Measurements from ENCODE around the gene ABCA4. TPM values are rescaled to one million over a fixed set of nuclear protein-coding genes. Genes with fewer than 3 reads are reported as not detected.

The ABCA4 gene
- total RNA-seq, 2 donors from 2014 or later = under 0.01 TPM

- H3K4me3 ChIP-seq = no peak overlapping the region
- no peak overlapping the region for H3K27ac ChIP-seq
- no peaks in the 10 kb centered on the region for H3K27me3 ChIP-seq
- DNase-seq (no peak), ATAC-seq (no peak)
- peaks cover 7% of the 10 kb centered on the region for H3K4me1 ChIP-seq
- 53 to 65% methylated on average over 3 of the region's 3 CpGs for WGBS, 2 donors
- intact Hi-C loops (cut with DNase I) = loop anchor here (5.0 kb wide), 1 partner anchor 274 kb away; no protein-coding TSS in a partner anchor
- no peaks in the 10 kb centered on the region for H3K36me3 ChIP-seq (replicated peaks in 1 of 2; ENCODE audit: insufficient read depth in 1 of 2, low read depth in 2 of 2)
- no peak for TF ChIP-seq POLR2A (IDR thresholded peaks at IDR 0.05)
- no peak for TF ChIP-seq CTCF (IDR thresholded peaks at IDR 0.05)
- no peaks in the 10 kb centered on the region for H3K9me3 ChIP-seq
Observed at GRCh38 chr1:94058766-94059165, 62.2 kb downstream of the ABCA4 start.

GRCh38 chr1:94056996-94057395, 64.0 kb downstream of the ABCA4 start:
- no peaks in the 10 kb centered on the region for H3K27me3 ChIP-seq
- intact Hi-C loops (cut with DNase I) = loop anchor here (5.0 kb wide), 1 partner anchor 275 kb away; no protein-coding TSS in a partner anchor
- H3K27ac ChIP-seq = no peak overlapping the region
- H3K9me3 ChIP-seq = no peaks in the 10 kb centered on the region
- no peaks in the 10 kb centered on the region for H3K36me3 ChIP-seq (replicated peaks in 1 of 2; ENCODE audit: insufficient read depth in 1 of 2, low read depth in 2 of 2)
- H3K4me1 ChIP-seq = peaks cover 7% of the 10 kb centered on the region
- WGBS, 2 donors = 31 to 39% methylated on average over 2 of the region's 2 CpGs
- no peak for ATAC-seq
- no peak for TF ChIP-seq CTCF (IDR thresholded peaks at IDR 0.05)
- no peak for TF ChIP-seq POLR2A (IDR thresholded peaks at IDR 0.05)
- no peak for DNase-seq
- H3K4me3 ChIP-seq = no peak overlapping the region

GRCh38 chr1:94056171-94056570, 64.8 kb downstream of the ABCA4 start:
- Histone ChIP-seq H3K4me3 (no peak overlapping the region), H3K9me3 (no peaks in the 10 kb centered on the region), H3K4me1 (no peaks in the 10 kb centered on the region), H3K36me3 (replicated peaks in 1 of 2; ENCODE audit: insufficient read depth in 1 of 2, low read depth in 2 of 2) (no peaks in the 10 kb centered on the region), H3K27me3 (no peaks in the 10 kb centered on the region), H3K27ac (no peak overlapping the region)
- no peak for TF ChIP-seq POLR2A (IDR thresholded peaks at IDR 0.05)
- no peak for TF ChIP-seq CTCF (IDR thresholded peaks at IDR 0.05)
- WGBS, 2 donors = 77 to 82% methylated on average over 6 of the region's 6 CpGs
- intact Hi-C loops (cut with DNase I) = loop anchor here (5.0 kb wide), 1 partner anchor 276 kb away; no protein-coding TSS in a partner anchor
- DNase-seq (no peak), ATAC-seq (no peak)

- ATAC-seq = no peak
- H3K4me3 ChIP-seq = no peak overlapping the region
- no peak for DNase-seq
- no peaks in the 10 kb centered on the region for H3K4me1 ChIP-seq
- intact Hi-C loops (cut with DNase I) = loop anchor here (5.0 kb wide), 1 partner anchor 277 kb away; no protein-coding TSS in a partner anchor
- 75 to 85% methylated on average over 5 of the region's 5 CpGs for WGBS, 2 donors
- H3K36me3 ChIP-seq (replicated peaks in 1 of 2; ENCODE audit: insufficient read depth in 1 of 2, low read depth in 2 of 2) = no peaks in the 10 kb centered on the region
- H3K27me3 ChIP-seq = no peaks in the 10 kb centered on the region
- no peak overlapping the region for H3K27ac ChIP-seq
- no peak for TF ChIP-seq CTCF (IDR thresholded peaks at IDR 0.05)
- no peak for TF ChIP-seq POLR2A (IDR thresholded peaks at IDR 0.05)
- no peaks in the 10 kb centered on the region for H3K9me3 ChIP-seq
Observed at GRCh38 chr1:94055459-94056122, 65.4 kb downstream of the ABCA4 start.

- no peaks in the 10 kb centered on the region for H3K36me3 ChIP-seq (replicated peaks in 1 of 2; ENCODE audit: insufficient read depth in 1 of 2, low read depth in 2 of 2)
- peaks cover 3% of the 10 kb centered on the region for H3K4me1 ChIP-seq
- intact Hi-C loops (cut with DNase I) = no loop called here
- TF ChIP-seq CTCF (IDR thresholded peaks at IDR 0.05) = no peak
- TF ChIP-seq POLR2A (IDR thresholded peaks at IDR 0.05) = no peak
- H3K27ac ChIP-seq = no peak overlapping the region
- no peaks in the 10 kb centered on the region for H3K27me3 ChIP-seq
- H3K4me3 ChIP-seq = no peak overlapping the region
- 79 to 87% methylated on average over 1 of the region's 1 CpG for WGBS, 2 donors
- no peaks in the 10 kb centered on the region for H3K9me3 ChIP-seq
- no peak for ATAC-seq
- no peak for DNase-seq
Observed at GRCh38 chr1:94050675-94051074, 70.3 kb downstream of the ABCA4 start.
